Right atrium auricular region (tissue), 2 donors: ENCODE results near the gene ARL16. TPM values are rescaled to one million over a fixed set of nuclear protein-coding genes. Genes with fewer than 3 reads are reported as not detected.

Source experiments
- DNase-seq: peaks from one replicate; pipeline ENCODE4 v3.0.0-alpha.2; 2019; ENCODE audit warnings: low spot score
- H3K27ac ChIP-seq, 2 donors: fragments of 200-600 bp; sonication (generic); 1 replicate in 1 of 2; 2 replicates in 1 of 2; pipeline ENCODE4 v1.5.1; 2016 to 2019
- H3K27me3 ChIP-seq, 2 donors: fragments of 200-600 bp; sonication (generic); one replicate each; pipeline versions ENCODE4 v1.5.1 to v1.6.0; 2017 to 2019
- H3K36me3 ChIP-seq: fragments of 200-600 bp; sonication (generic); one replicate; pipeline ENCODE4 v1.5.1; 2016
- H3K4me1 ChIP-seq, 2 donors: fragments of 200-600 bp; sonication (generic); one replicate each; pipeline versions ENCODE4 v1.5.1 to v1.6.0; 2017 to 2019
- H3K4me3 ChIP-seq, 2 donors: fragments of 200-600 bp; sonication (generic); 1 replicate in 1 of 2; 2 replicates in 1 of 2; pipeline ENCODE4 v1.5.1; 2017 to 2019; ENCODE audit warnings: mild to moderate bottlenecking in 1 of 2, moderate library complexity in 1 of 2
- H3K9me3 ChIP-seq, 2 donors: fragments of 200-600 bp; sonication (generic); one replicate each; pipeline ENCODE4 v1.5.1; 2019
- CTCF ChIP-seq, 2 donors: fragments of 200-600 bp; sonication (generic); IDR thresholded peaks; one replicate each; pipeline ENCODE4 v1.5.1; 2019; ENCODE audit warnings: antibody characterized with exemption in 2 of 2
- total RNA-seq, 2 donors: library from RNA; depleted of rRNA; stranded (reverse); fragments of >200 nt; gene quantifications; one replicate each; pipeline ENCODE4 v1.1.0, GENCODE V29; 2016

Gene ARL16
- total RNA-seq, 2 donors from 2014 or later, result 20.3 to 22.2 TPM

GRCh38 chr17:81703747-81704654, 20.4 kb upstream of the ARL16 start:
- H3K4me3 ChIP-seq, result peak overlapping the region; percentile 75 to 81
- TF ChIP-seq CTCF (IDR thresholded peaks at IDR 0.05), result no peak
- H3K4me1 ChIP-seq, result peaks cover 0 to 35% of the 10 kb centered on the region in 2 donors
- no peak for DNase-seq
- H3K9me3 ChIP-seq, result no peaks in the 10 kb centered on the region
- no peaks in the 10 kb centered on the region for H3K27me3 ChIP-seq
- peak overlapping the region; percentile 90 to 94 for H3K27ac ChIP-seq
- peaks cover 62% of the 10 kb centered on the region for H3K36me3 ChIP-seq

- Histone ChIP-seq H3K9me3 (no peaks in the 10 kb centered on the region), H3K27ac (peak within 1 kb of the TSS; percentile 90 to 94), H3K27me3 (no peaks in the 10 kb centered on the region), H3K4me1 (peaks cover 0 to 36% of the 10 kb centered on the region in 2 donors), H3K36me3 (peaks cover 67% of the 10 kb centered on the region), H3K4me3 (peak within 1 kb of the TSS; percentile 75 to 81)
- DNase-seq, result peak; percentile 93
- TF ChIP-seq CTCF (IDR thresholded peaks at IDR 0.05), result peak in 1 of 2 donors; percentile 34
Measured at GRCh38 chr17:81702934-81703746, 19.5 kb upstream of the ARL16 start, which contains the start of gene MRPL12. MRPL12 (plus strand) TSS chr17:81703367; CDS start chr17:81703502, 135 bp downstream.

- H3K27me3 ChIP-seq, result no peaks in the 10 kb centered on the region
- TF ChIP-seq CTCF (IDR thresholded peaks at IDR 0.05), result no peak
- no peak for DNase-seq
- H3K4me3 ChIP-seq, result peak overlapping the region in 1 of 2 donors; percentile 81
- H3K27ac ChIP-seq, result peak overlapping the region in 1 of 2 donors; percentile 94
- peaks cover 0 to 52% of the 10 kb centered on the region in 2 donors for H3K4me1 ChIP-seq
- H3K36me3 ChIP-seq, result peaks cover 65% of the 10 kb centered on the region
- H3K9me3 ChIP-seq, result no peaks in the 10 kb centered on the region
Measured at GRCh38 chr17:81701288-81702071, 17.9 kb upstream of the ARL16 start.

- no peak overlapping the region for H3K27ac ChIP-seq
- DNase-seq, result no peak
Measured at GRCh38 chr17:81700353-81701287, 17.0 kb upstream of the ARL16 start.

More at GRCh38 chr17:81700353-81701287, 17.0 kb upstream of the ARL16 start:
- H3K9me3 ChIP-seq, result no peaks in the 10 kb centered on the region
- H3K4me1 ChIP-seq, result peaks cover 0 to 53% of the 10 kb centered on the region in 2 donors
- no peak overlapping the region for H3K4me3 ChIP-seq
- peaks cover 65% of the 10 kb centered on the region for H3K36me3 ChIP-seq
- no peaks in the 10 kb centered on the region for H3K27me3 ChIP-seq
- no peak for TF ChIP-seq CTCF (IDR thresholded peaks at IDR 0.05)
